AG09319 (cell line): ENCODE data around the gene GALNT14.

Experiments
- DNase-seq: peaks from one replicate; pipeline ENCODE4 v3.0.0-alpha.2; 2010; ENCODE audit warnings: low read depth; ENCODE audit errors: extremely low read depth
- CTCF ChIP-seq: IDR thresholded peaks from 2 replicates; pipeline ENCODE4 v1.5.1; 2011; ENCODE audit warnings: low read depth, mild to moderate bottlenecking, inconsistent platforms, low read length, moderate library complexity

GALNT14 gene

DNA sequence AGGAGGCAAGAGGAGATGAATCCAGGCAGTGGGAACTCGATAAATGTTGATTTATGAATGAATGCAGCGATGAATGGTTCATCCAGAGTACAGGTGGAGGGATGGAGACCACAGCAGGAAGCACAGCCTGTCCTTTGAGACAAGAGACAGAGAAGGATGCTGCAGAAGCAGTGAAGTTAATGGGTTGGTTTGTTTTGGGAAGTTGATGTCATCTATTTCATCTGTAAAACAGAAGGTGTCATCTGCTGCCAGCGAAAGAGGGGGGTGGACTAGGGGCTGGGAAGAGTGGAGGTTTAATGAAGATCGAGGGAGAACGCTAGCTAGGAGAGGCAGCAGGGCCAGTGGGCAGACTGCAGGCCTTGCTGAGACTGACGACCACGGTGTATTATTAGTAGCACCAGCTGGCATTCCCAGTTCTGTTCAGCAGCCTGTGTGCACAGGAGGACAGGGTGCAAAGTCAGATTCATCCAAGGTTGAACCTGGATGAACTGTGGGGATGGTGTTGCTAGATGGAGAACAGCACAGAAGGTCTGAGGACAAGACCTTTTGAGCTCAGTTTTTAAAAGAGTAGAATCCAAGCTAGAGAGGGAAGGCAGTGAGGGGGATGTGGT, 210.7 kb downstream of the GALNT14 start:
- DNase-seq, result no peak

DNA sequence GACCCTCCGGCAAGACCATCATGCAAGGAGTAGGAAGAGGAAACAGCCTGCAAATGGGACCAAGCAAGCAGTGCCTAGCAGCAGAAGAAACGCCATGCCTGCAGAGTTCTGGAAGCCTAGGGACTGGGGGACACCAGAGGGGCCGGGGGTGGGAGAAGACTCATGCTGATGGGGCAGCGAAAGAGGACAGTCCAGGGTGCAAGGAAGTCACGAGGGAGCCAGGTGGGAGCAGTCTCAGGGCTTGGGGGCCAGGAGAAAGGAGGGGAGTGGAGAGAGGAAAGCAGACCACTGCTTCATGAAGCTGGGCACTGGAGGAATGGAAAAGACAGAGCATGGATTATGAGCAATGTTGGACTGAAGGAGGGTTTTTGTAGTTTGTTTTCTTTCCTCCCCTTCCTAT, 211.6 kb downstream of the GALNT14 start:
- DNase-seq, result no peak
- TF ChIP-seq CTCF, result no peak

More for the DNA sequence above, 210.7 kb downstream of the GALNT14 start:
- no peak for TF ChIP-seq CTCF

DNA sequence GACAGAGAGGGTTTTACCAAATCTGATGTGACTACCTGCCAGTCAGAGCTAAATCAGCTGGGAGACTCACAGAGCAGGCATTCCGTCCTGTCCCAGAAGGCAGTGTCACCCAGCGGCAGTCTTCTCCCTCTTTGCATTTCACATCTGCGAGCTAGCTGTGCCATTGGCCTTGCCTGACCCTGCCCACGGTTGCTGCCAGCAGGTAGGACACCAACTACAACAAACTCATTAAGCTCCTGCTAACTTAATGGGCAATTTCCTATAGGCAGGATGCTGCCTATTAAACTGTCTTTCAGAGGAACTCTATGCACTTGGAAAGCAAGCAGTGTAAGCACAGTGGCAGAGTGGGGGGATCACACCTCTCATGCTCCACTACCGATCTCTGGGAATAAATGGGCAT, 214.6 kb downstream of the GALNT14 start:
- DNase-seq, result no peak
- no peak for TF ChIP-seq CTCF

GRCh38 chr2:30920511-30920910, 217.7 kb downstream of the GALNT14 start:
- no peak for TF ChIP-seq CTCF
- no peak for DNase-seq

DNA sequence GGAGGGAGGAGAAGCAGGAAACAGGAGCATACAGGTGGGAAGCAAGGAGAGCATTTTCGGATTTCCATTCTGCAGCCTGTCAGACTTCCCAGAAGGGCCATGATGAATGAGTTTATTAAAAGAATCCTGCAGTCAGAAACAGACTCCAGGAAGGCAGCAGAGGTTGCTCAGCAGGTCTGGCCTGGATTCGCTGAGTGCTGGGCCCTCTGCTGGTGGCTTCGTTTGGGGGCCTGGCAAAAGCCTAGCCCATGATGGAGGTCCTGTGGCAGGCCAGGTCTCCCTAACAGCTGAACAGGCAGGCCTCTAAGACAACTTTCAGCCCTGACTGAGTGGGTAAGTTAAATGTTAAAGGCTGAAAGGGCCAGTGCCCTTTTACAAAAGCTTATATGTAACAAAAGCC, 222.8 kb downstream of the GALNT14 start:
- peak; percentile 17 for TF ChIP-seq CTCF
- DNase-seq, result no peak

DNA sequence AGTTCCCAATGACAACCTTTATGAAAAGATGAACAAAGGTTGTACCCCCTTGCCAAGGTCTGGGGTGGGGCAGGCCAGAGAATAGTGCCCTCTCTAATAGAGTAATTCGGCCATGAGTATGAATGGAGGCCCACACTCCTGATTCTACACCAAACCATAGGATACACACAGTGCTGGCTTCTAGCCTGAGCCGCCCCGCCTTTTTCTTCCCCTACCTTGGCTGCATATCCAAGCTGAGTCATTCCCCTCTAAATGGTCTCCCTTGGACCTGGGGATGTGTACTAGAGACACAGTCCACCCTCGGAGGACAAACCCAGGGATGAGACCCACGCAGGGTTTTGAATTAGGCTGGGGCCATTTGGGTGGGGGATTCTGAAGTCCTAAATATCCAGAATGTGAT, 223.8 kb downstream of the GALNT14 start:
- no peak for TF ChIP-seq CTCF
- no peak for DNase-seq

DNA sequence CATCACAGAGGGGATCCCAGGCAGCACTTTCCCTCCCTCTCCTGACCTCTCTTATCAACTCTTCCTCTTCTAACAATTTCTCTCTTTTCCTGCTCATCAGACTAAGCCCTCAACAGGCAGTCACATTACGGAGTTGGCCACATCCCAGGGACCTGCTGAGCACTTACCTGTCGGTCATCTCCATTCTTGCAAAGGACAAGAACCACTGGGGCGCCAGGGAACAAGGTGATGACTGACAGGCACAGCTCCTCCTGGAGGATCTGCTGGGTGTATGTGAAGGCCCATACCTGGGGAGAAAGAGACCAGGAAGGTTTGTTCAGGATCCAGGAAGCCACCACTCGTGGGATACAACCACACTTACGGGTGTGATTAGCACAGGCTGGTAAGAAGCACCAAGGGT, 226.2 kb downstream of the GALNT14 start:
- no peak for TF ChIP-seq CTCF
- DNase-seq, result no peak
